HG03095 (cell line): ENCODE data around the gene YWHAQ.
"Not testable (repeated sequence)": the region's sequence is repeated elsewhere in the genome, so short reads cannot be mapped to it uniquely, and the experiment has no call there.

ENCODE experiments used
- ATAC-seq: cut with Tn5 transposase; IDR thresholded peaks from one replicate; pipeline ENCODE4 v1.9.1; 2021; ENCODE audit warnings: moderate library complexity; ENCODE audit not compliant: unreplicated experiment

Gene YWHAQ

DNA sequence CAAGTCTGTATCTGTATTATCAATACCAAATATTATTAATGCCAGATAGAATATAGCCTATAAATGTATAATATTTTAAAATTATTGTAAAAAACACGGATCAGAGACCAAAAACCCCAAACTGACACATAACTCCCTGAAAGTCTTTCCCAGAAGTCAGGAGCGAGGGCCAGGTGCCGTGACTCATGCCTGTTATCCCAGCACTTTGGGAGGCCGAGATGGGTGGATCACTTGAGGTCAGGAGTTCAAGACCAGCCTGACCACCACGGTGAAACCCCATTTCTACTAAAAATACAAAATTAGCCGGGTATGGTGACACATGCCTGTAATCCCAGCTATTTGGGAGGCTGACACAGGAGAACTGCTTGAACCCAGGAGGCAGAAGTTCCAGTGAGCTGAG lies 35.5 kb downstream of the YWHAQ start:
- not testable (repeated sequence) for ATAC-seq

DNA sequence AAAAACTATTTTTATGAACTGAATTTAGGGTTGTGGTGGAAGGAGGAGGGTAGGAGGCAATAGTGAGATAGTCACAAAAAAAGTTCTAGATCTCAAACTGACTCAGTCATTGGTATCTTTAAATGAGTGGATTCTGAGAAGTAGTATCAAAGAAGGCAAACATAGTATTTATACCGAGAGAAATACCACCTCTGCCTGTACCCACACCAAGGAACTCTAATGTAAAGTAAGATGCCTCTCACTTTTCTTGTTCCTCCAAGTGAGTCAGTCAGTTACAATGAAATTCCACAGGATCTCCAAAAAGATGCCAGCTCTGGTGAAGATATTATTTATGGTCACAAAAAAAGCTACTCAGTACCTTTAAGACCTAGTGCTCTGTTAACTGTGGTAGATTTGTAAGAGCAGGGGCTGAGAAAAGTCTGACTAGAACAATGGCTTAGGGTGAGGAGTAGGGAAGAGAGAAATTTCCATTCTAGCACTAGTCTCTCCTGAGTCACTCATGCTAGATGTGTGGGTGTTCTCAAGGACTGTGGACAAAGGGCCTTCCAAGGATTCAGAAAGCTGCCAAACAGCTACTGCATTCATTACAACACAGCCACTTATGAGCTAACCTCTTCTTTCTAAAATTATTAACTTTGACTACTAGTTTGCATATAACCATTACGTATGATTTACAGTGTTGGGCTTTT lies 36.3 kb downstream of the YWHAQ start:
- no peak for ATAC-seq

DNA sequence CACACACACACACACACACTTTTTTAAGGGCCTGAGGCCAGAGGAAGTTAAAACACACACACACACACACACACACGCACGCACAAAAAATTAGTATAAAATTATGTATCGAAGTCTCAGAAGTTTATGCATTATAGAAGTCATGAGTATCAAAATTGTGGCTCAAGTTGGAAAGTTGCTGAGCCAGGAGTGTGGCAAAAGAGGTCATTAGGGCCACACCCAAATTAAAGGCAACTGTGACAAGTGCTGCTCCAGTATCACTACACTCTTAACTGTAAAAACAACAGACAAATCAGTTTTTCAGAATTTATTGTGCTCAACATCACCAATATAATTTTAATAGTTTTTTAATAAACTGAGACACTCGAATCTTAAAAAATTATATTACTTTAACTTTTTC lies 36.9 kb downstream of the YWHAQ start:
- ATAC-seq = no peak

DNA sequence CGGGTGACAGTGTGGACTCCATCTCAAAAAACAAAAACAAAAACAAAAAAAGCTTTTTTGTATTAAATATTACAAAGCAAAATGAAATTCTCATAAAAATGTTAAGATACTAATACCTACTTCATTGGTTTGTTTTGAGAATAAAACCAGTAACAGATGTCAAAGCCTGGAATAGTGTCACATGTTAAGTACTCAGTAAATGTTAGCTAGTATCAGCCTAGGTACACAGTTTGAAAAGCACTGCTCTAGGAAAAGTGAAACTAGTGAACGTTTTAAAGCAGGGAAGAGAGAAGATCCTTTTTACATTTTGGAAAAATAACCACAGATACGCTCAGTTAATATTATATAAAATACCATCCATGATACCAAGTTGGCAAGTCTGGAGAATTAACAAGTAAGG lies 38.1 kb downstream of the YWHAQ start:
- no peak for ATAC-seq

DNA sequence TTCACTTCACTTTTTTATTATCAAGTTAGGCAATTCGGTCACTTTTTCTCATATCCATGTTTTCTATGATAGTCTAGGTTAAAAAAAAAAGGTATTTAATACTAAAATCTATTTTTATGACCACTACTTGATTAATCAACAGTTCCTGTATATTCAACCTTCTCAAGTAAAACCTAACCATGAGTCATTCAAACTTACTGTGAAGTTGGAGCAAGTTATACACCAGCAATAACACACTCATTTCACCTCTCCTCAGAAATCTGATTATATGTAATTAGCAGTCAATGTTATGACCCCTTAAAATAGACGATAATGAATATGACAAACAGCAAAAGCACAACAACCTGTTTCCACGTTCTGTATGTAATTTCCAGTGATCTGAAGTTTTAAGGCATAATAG lies 40.2 kb downstream of the YWHAQ start:
- ATAC-seq = no peak

DNA sequence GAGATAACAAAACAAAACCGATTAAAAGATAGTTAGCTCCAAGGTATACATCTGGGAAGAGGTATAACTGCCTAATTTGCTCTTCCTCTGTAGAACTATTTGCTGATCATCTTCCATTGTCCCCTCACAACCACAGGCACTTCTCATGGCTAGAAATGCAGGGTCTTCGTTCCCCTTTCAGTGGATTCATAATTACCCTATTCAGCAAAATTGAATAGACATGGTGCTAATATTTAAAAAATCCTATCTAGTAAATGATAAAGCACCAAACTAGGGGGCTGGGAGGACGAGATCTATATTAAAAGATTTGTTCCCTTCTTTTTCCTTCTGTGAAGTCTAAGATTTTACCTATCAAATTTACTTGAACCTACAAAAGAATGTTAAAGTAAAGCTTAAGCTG lies 44.3 kb downstream of the YWHAQ start:
- ATAC-seq = no peak

DNA sequence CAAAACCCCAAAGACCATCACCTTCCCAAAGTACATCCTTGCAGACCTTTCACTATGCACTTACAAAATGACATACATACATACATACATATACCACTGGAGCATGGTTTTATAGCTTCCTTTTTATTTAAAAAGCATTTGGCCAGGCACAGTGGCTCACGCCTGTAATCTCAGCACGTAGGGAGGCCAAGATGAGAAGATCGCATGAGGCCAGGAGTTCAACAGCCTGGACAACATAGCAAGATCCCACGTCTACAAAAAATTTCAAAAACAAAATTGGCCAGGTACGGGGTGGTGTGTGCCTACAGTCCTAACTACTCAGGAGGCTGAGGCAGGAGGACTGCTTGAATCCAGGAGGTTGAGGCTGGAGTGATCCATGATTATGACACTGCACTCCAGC lies 45.3 kb downstream of the YWHAQ start:
- ATAC-seq = no peak

DNA sequence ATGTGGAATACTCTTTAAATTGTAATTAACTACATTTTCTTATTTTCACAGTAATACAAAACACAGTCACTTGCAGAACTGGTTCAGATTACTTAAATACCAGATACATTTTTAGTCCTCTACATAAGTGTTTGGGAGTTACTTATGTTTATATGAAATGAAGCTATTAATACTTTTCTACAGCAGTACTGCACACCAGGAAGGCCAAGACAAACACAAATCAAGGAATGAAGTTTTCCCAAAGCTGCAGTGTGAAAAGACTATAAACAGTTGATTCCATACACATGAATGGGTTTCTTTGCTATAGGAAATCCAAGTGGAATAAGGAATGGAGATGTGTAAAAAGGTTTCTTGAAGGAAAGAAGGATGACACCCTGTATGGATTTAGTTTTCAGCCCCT lies 45.9 kb downstream of the YWHAQ start:
- not testable (repeated sequence) for ATAC-seq

DNA sequence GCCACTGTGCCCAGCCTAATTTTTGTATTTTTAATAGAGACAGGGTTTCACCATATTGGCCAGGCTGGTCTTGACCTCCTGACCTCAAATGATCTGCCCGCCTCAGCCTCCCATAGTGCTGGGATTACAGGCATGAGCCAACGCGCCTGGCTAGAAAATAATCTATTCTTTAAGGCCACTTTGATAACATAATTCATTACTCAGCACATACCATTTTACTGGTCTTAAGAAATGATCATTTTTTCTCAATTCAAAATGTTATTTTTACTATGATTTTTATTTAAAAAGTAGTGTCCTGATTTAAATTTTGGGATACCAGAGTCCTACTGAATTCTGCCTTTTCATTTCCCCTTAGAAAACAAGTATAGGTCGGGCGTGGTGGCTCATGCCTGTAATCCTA lies 48.2 kb downstream of the YWHAQ start:
- no peak for ATAC-seq

DNA sequence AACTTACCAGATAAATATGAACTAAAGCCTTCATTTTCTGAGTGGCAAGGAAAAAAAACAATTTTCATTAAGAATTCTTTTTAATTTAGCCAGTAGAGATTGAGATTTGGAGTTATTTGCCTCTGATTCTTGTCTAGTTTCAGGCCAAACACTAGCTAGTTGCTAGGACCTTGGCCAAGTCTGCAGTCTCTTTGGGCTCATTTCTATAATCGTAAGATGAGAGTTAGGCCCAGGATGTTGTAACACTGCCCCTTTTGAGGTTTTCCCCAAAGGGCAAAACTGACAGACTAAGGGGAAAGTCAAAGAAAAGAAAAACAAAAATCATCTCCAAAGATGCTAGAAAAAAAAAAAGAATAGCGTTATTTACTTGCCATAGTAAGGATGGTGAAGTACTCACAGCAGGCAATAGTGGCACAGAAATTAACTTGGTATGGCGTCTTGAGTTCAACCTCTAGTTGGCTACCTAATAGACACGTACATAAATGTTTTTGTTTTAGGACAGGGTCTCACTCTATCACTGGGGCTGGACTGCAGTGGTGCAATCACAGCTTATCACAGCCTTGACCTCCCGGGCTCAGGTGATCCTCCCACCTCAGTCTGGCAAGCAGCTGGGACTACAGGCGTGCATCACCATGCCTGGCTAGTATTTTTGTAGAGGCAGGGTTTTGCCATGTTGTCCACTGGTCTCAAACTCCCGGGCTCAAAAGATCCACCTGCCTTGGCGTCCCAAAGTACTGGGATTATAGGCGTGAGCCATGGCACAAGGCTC lies 52.1 kb downstream of the YWHAQ start:
- no peak for ATAC-seq

DNA sequence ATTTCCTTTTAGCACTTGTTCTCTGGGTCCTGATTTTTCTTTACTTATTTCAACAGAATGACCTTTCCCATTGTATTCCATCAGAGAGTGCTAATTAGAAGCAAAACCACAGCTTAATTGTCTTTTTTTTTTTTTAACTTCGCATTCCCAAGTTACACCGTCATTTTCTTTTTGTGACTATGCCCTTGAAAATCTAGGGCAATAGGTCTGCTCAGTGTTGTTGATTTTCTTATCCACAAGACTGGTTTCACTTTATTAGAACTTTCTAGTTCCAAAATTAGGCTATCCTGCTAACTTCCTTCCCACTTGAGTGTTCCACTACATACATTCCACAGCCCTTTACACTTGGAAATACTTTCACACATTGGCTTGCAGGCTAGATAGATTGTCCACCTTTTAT lies 56.5 kb downstream of the YWHAQ start:
- no peak for ATAC-seq

DNA sequence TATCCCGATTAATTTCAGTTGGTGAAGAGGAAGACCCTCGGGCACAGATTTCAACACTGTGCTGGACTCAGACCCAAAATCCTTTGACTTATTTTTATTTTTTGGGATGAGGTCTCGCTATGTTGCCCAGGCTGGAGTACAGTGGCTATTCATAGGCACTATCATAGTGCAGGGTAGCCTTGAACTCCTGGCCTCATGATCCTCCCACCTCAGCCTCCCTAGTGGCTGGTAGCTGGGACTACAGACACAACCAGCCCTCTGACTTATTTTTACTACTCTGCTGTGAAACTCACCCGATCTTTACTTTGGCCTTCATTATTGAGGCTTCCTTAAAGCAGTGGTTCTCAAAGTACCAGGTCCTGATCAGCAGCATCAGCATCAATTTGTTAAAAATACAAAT lies 57.0 kb downstream of the YWHAQ start:
- no peak for ATAC-seq

DNA sequence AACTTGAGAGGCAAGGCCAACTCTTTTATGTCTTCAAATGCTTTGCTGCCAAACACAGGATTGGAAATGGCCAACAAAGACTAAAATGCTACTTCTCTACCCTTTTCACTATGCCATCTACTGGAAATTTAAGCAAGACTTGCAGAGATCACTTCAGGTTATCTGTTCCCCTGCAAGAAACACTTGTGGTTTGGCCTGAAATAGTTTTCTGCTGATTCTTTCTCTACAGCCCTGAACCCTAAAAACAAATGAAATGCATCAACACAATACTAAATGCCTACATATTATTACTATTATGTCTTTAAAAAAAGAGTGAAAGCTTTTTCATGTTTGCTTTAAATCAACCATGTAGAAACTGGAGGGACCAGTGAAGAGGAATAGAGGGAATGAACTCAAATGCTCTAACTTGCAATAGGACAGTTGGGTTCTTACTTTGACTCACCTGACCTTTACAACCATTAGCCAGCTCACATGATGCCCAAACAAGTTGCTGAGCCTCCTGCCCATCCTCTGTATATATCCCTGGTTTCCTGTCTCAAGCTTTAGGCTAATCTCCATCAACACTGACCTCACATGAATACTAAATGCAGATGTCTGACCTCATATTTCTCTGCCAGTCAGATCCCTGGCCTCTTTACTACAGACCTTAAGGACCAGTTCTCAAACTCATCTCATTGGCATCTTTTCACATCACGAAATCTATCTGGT lies 57.6 kb downstream of the YWHAQ start:
- ATAC-seq = no peak

DNA sequence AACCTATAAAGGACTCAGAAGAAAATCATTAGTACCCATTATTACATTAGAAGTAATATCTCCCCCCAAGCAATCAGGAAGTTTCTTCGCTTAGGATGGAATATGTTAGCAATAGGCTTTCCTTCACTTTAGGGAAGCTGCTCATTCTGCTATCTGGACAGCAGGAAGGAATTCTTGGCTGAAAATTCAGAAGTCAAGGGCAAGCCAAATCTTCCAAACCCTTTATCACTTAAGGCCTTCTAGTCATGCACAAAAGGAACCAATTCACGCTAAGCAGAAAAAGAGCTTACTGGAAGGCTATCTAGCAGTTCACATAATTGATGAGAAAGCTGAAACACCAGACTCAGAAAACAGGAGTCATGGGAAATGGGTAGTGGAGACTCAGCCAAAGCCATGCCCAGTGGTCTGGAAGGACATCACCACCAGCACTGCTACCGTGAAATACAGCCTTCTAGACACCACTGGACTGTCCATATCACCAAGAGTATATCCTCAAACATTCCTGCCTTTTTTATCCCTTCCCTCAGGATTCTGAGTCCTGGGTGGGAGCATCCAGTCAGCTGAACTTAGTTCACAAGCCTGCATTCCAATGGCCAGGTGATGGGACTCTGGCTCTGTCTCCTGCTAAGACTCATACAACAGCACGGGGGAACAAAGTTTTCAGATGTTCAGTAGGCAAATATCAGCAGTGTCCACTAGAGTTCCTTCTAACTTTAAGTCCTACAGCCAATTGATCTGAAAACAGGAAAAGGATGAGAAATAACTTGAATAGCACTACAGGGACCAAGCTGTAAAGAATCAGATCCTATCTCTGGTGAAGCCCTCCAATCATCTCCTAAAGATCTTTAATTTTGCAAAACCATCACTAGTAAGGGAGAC lies 60.4 kb downstream of the YWHAQ start:
- no peak for ATAC-seq

DNA sequence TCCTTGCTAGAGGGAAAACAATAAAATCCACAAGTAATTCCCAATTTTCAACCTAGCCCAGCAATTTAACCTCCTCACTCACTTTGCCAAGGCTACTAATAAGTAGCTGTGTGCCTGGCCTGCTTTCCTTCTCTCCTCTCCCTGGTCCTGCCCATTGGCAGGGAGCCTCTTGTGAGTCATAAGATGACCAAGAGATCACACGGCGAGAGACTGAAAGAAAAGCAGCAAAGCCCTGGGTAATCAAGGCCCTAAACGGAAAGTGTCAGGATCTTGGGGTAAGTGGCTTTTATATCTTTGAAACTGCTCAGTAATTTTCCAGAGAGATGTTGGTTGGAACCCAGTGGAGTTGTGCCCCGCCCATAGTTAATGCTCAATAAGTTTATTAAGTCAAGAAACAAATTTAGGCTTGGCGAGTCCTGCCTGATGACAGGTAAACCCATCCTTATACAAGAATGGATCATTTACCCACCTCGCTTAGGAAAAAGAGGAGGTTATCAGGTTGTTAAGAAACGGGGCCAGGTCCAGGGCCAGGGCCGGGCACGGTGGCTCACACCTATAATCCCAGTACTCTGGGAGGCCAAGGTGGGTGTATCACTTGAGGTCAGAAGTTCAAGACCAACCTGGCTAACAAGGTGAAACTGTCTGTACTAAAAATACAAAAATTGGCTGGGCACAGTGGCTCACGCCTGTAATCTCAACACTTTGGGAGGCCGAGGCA lies 65.2 kb downstream of the YWHAQ start:
- ATAC-seq = no peak

DNA sequence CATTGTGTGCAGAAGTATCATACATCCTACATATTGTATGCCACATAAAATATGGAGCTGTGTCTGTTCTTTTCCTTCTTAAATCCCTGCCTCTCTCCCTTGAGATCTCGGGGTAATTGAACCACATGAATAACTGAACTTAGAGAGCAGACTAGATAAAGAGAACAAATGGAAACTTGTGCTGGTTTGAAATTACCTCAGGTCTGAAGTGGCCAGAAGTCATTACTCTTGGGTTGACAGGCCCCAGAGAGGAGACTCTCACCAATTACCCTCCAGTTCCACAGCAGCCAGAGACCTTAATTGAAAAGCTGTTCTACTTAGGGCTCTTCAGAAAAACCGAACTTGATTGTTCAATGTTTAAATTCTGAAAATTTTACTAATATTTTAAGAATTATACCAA lies 70.2 kb downstream of the YWHAQ start:
- ATAC-seq = no peak

DNA sequence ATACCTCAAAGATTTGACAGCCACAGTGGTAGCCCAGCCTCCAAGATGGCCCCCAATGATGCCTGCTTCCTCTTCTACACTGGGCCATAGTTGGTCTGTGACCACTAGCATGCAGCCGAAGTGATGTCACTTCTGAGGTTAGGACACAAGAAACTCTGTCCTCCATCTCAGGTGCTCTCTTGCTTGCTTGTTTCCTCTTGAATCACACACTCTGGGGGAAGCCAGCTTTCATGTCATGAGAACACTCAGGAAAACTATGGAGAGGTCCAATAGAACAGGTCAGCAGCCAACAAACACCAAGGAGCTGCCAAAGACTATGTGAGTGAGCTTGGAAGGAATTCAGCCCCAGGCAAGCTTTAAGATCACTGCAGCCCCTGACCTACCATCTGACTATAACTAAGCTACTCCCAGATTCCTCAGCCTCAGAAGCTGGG lies 71.8 kb downstream of the YWHAQ start:
- ATAC-seq = no peak

DNA sequence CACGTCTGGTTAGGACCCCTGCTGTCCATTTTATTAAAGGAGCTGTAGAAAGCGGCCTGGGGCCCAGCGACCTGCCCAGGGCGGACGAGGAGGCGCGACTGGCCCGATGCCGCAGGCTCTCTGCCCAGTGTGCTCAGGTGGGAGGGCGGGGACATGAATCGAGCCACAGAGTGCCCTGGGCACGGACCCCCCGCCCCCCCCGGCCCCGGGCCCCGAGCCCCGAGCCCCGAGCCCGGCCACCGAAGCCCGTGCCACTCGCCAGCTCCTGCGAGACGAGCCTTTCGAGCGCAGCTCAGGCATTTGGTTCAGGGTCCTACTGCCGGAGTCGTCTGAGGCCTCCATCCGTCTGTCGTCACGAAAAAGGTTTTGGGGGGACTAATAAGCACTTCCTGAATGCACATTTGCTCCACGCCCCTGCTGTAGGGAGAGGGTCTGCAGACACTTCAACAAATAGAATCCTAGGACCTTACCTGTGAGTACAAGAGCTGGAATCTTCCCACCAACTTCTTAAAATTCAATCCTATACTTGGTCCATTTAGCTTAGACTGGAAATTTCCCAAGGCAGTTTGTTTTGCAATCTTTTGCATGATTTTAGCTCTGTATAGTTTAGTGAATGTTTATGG lies 74.6 kb downstream of the YWHAQ start:
- peak; percentile 25 for ATAC-seq

DNA sequence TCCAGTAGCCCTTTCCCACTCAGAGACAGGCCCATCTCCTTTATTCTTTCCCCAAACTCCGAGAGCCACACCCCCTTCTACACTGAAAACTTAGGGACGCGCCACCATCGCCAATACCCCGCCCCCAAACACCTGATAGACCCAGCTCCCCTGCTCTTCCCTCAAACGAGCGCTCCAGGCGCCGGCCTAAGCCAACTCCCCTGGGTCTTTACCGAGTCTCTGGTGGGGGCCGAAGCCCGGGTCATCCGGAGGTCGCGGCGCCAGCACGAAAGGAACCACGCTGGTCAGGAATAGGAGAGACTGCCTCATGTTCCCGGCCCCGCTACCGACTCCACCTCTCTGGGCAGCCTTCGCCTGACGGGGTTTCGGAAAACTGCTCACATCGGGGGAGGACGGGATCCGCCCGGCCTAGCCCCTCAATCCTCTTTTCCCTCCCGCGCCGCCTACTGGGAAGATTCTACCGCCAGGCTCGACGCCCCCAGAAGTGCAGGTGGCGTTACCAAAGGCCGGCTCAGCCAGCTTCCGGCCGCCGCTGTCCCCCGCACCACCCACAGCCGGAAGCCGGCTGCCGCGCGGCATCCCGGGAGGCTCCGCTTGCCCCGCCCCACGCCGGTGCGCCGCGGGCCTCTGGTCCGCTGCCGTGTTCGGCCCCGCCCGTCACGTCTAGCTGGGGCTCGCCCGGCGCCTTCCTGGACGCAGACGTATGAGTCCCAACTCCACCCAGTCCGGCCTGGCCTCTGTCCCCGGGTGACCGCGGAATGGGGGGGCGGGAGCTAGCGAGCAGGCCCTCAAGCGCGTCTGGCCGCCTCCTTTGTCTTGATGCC lies 75.3 kb downstream of the YWHAQ start, which contains the start of gene ADAM17:
ADAM17 (minus strand) TSS at position 534 of the 824 bp plus-strand sequence; CDS start at position 309, 225 bp downstream.
- ATAC-seq = peak; percentile 84
